ENCODE results near the gene ALPP.
"Not testable (repeated sequence)": the region's sequence is repeated elsewhere in the genome, so short reads cannot be mapped to it uniquely, and the experiment has no call there.

DNA sequence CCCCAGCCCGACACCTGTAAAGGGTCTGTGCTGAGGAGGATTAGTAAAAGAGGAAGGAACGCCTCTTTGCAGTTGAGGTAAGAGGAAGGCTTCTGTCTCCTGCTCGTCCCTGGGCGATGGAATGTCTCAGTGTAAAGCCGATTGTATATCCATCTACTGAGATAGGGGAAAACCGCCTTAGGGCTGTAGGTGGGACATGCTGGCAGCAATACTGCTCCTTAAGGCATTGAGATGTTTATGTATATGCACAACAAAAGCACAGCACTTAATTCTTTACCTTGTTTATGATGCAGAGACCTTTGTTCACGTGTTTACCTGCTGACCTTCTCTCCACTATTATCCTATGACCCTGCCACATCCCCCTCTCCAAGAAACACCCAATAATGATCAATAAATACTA lies 44.9 kb downstream of the ALPP start:
- TF ChIP-seq, protein P1, sequence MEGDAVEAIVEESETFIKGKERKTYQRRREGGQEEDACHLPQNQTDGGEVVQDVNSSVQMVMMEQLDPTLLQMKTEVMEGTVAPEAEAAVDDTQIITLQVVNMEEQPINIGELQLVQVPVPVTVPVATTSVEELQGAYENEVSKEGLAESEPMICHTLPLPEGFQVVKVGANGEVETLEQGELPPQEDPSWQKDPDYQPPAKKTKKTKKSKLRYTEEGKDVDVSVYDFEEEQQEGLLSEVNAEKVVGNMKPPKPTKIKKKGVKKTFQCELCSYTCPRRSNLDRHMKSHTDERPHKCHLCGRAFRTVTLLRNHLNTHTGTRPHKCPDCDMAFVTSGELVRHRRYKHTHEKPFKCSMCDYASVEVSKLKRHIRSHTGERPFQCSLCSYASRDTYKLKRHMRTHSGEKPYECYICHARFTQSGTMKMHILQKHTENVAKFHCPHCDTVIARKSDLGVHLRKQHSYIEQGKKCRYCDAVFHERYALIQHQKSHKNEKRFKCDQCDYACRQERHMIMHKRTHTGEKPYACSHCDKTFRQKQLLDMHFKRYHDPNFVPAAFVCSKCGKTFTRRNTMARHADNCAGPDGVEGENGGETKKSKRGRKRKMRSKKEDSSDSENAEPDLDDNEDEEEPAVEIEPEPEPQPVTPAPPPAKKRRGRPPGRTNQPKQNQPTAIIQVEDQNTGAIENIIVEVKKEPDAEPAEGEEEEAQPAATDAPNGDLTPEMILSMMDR (IDR thresholded peaks at IDR 0.05; ENCODE audit: borderline replicate concordance, extremely low read depth, low read length, poor library complexity, severe bottlenecking), result not testable (repeated sequence)
- TF ChIP-seq EZH2 (IDR thresholded peaks at IDR 0.05; ENCODE audit: borderline replicate concordance, low read depth, low read length, severe bottlenecking), result not testable (repeated sequence)
